ENCODE data around the gene GRAMD1B. TPM values are rescaled to one million over a fixed set of nuclear protein-coding genes. Genes with fewer than 3 reads are reported as not detected.
A peak's percentile ranks its signal among the peaks of the same experiment; 100 is the strongest.

GRAMD1B gene
- total RNA-seq, 4 donors from 2014 or later, result 2.1 to 7.8 (median 3.2) TPM

GRCh38 chr11:123628936-123629683, 199.0 kb downstream of the GRAMD1B start:
- DNase-seq (no peak), ATAC-seq (peak in 1 of 2 donors; percentile 23)
- TF ChIP-seq CTCF (IDR thresholded peaks at IDR 0.05 in 4 of 5, conservative IDR thresholded peaks at IDR 0.05 in 1 of 5) (no peak), POLR2A (IDR thresholded peaks at IDR 0.05) (no peak)
- peaks cover 0 to 14% of the 10 kb centered on the region in 2 donors for H3K36me3 ChIP-seq
- H3K4me3 ChIP-seq, result no peak overlapping the region
- no peaks in the 10 kb centered on the region for H3K27me3 ChIP-seq
- no peaks in the 10 kb centered on the region for H3K9me3 ChIP-seq
- no peak overlapping the region for H3K27ac ChIP-seq
- intact Hi-C loops (cut with DNase I; ENCODE audit: low total_unique reads), result no loop called here
- H3K4me1 ChIP-seq, result peaks cover 12 to 18% of the 10 kb centered on the region in 2 donors
- in situ Hi-C loops (cut with MboI; ENCODE audit: low sequenced_read_pairs in 4 of 4), result no loop called here

DNA sequence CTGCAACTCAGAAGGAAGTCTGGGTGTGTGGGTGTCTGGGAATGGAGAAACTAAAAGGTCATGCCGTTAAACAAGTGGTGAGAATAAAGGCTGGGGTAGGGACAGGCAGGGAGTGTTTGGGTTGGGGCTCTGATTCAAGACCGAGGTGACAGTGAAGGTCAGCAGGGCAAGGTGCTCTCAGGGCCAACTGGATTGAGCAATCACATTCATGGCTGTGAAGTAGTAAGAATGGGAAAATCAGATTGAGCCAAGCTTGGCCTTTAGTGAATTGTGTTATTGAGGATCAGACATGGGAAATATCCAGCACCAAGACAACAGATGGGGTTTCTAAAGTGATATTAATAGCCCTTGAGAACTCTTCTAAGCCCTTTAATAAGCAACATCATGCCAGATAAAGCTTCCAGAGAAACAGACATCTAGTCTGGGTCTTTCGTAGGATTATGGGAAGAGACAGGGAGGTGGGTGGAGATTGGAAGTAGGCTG, 200.1 kb downstream of the GRAMD1B start:
- intact Hi-C loops (cut with DNase I; ENCODE audit: low total_unique reads) (no loop called here), in situ Hi-C loops (cut with MboI; ENCODE audit: low sequenced_read_pairs in 4 of 4) (no loop called here)
- DNase-seq (no peak), ATAC-seq (peak in 1 of 2 donors; percentile 39)
- Histone ChIP-seq H3K36me3 (peaks cover 0 to 18% of the 10 kb centered on the region in 2 donors), H3K4me1 (peaks cover 12 to 18% of the 10 kb centered on the region in 2 donors), H3K27me3 (no peaks in the 10 kb centered on the region), H3K9me3 (no peaks in the 10 kb centered on the region), H3K27ac (peak overlapping the region in 2 of 4 donors; percentile 7 to 56), H3K4me3 (no peak overlapping the region)
- TF ChIP-seq CTCF (IDR thresholded peaks at IDR 0.05 in 4 of 5, conservative IDR thresholded peaks at IDR 0.05 in 1 of 5), result no peak
- no peak for TF ChIP-seq POLR2A (IDR thresholded peaks at IDR 0.05)

DNA sequence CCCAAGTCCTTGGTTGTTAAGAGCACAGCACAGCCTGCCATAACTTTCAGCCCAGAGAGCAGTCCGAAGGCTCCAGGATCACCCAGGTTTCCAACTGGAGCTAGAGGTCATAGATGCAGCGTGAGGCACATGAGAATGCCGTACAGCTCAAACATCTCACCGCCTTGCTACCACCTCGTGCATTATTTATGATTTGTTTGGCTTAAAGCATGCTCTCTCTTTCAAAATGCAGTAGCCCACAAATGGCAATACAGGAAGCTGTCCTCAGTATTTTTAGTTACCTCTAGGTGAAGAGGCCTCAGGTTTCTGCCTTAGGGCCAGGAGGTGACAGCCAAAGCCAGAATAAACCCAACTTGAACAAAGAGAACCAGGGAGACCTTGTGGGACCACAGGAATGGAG, 210.0 kb downstream of the GRAMD1B start:
- in situ Hi-C loops (cut with MboI; ENCODE audit: low sequenced_read_pairs in 4 of 4), result loop anchor here in 1 of 4 donors (10.0 kb wide), 1 partner anchor 65 kb away; no protein-coding TSS in a partner anchor
- Histone ChIP-seq H3K27ac (peak overlapping the region; percentile 27 to 73 (median 50)), H3K36me3 (peaks cover 0 to 20% of the 10 kb centered on the region in 2 donors), H3K27me3 (no peaks in the 10 kb centered on the region), H3K9me3 (no peaks in the 10 kb centered on the region), H3K4me3 (no peak overlapping the region), H3K4me1 (peaks cover 9 to 14% of the 10 kb centered on the region in 2 donors)
- peak; percentile 34 to 40 for DNase-seq
- intact Hi-C loops (cut with DNase I; ENCODE audit: low total_unique reads), result loop anchor here (2.0 kb wide), 1 partner anchor 15 kb away; the partner anchor contains the start of gene SCN3B
- ATAC-seq, result peak; percentile 84 to 90
- no peak for TF ChIP-seq CTCF (IDR thresholded peaks at IDR 0.05 in 4 of 5, conservative IDR thresholded peaks at IDR 0.05 in 1 of 5)
- no peak for TF ChIP-seq POLR2A (IDR thresholded peaks at IDR 0.05)

GRCh38 chr11:123640677-123641494, 210.8 kb downstream of the GRAMD1B start:
- Histone ChIP-seq H3K36me3 (peaks cover 0 to 20% of the 10 kb centered on the region in 2 donors), H3K27me3 (no peaks in the 10 kb centered on the region), H3K4me3 (no peak overlapping the region), H3K4me1 (peaks cover 9 to 14% of the 10 kb centered on the region in 2 donors), H3K9me3 (no peaks in the 10 kb centered on the region), H3K27ac (peak overlapping the region; percentile 27 to 73 (median 50))
- in situ Hi-C loops (cut with MboI; ENCODE audit: low sequenced_read_pairs in 4 of 4) (loop anchor here in 1 of 4 donors (10.0 kb wide), 1 partner anchor 64 kb away; no protein-coding TSS in a partner anchor), intact Hi-C loops (cut with DNase I; ENCODE audit: low total_unique reads) (loop anchor here (1.0 to 2.0 kb wide), 2 partner anchors 14 to 66 kb away; partner anchors contain the start of gene SCN3B)
- DNase-seq (peak; percentile 33 to 52), ATAC-seq (peak; percentile 74 to 82)
- TF ChIP-seq CTCF (IDR thresholded peaks at IDR 0.05 in 4 of 5, conservative IDR thresholded peaks at IDR 0.05 in 1 of 5), result peak; percentile 70 to 93 (median 88)
- no peak for TF ChIP-seq POLR2A (IDR thresholded peaks at IDR 0.05)

Measured in gastrocnemius medialis (tissue), 4 donors.